ENCODE measurements around the gene KCNQ1.

The KCNQ1 gene

DNA sequence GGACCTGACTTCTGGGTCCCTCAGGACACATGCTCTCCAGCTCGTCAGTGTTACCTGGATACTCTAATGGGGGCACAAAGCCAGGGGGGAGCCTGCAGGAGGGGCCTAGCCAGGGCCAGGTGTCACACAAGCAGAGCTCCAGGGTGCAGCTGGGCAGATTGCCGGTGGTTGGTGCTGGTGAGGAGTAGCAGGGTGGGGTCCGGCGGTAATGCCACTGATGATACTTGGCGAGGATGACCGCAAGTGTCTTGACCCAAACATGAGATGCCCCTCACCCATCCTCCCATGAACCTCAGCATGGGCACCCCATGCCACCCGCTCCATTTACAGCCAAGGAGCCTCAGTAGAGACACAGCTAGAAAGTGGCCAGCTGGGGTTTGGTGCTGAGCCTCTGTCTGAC is 270.1 kb downstream of the KCNQ1 start:
- Histone ChIP-seq H3K4me2 (ENCODE audit: low read depth, low read length, poor library complexity, severe bottlenecking) (no peak overlapping the region), H3K27me3 (ENCODE audit: low read length) (no peaks in the 10 kb centered on the region)
- no peak for TF ChIP-seq EZH2phosphoT487 (conservative IDR thresholded peaks at IDR 0.05; ENCODE audit: low read length)

GRCh38 chr11:2715716-2716350 is 271.0 kb downstream of the KCNQ1 start:
- Histone ChIP-seq H3K9me3 (ENCODE audit: insufficient read depth, low read length) (no peaks in the 10 kb centered on the region), H3K27me3 (ENCODE audit: low read length) (no peaks in the 10 kb centered on the region), H2AFZ (ENCODE audit: low read depth, low read length, severe bottlenecking) (no peak overlapping the region), H3K4me2 (ENCODE audit: low read depth, low read length, poor library complexity, severe bottlenecking) (no peak overlapping the region), H4K20me1 (ENCODE audit: low read depth, low read length) (no peaks in the 10 kb centered on the region), H3K9ac (ENCODE audit: low read length) (no peak overlapping the region), H3K27ac (ENCODE audit: low read depth, low read length) (no peak overlapping the region), H3F3A (ENCODE audit: insufficient read depth) (no peaks in the 10 kb centered on the region), H3K4me3 (ENCODE audit: insufficient read depth, low read length, poor library complexity, severe bottlenecking) (no peak overlapping the region), H3K36me3 (ENCODE audit: low read length) (no peaks in the 10 kb centered on the region), H3K9me2 (replicated peaks; ENCODE audit: insufficient read depth, low read length) (no peaks in the 10 kb centered on the region), H3K79me2 (ENCODE audit: insufficient read depth, low read length) (no peaks in the 10 kb centered on the region)
- TF ChIP-seq CTCF (IDR thresholded peaks at IDR 0.05; ENCODE audit: insufficient read depth, low read length, poor library complexity, severe bottlenecking) (no peak), EZH2phosphoT487 (conservative IDR thresholded peaks at IDR 0.05; ENCODE audit: low read length) (no peak)

More for the DNA sequence above, 270.1 kb downstream of the KCNQ1 start:
- no peaks in the 10 kb centered on the region for H3F3A ChIP-seq (ENCODE audit: insufficient read depth)
- no peak overlapping the region for H3K4me3 ChIP-seq (ENCODE audit: insufficient read depth, low read length, poor library complexity, severe bottlenecking)
- no peak overlapping the region for H3K27ac ChIP-seq (ENCODE audit: low read depth, low read length)
- no peak overlapping the region for H3K9ac ChIP-seq (ENCODE audit: low read length)
- no peaks in the 10 kb centered on the region for H3K9me3 ChIP-seq (ENCODE audit: insufficient read depth, low read length)
- H2AFZ ChIP-seq (ENCODE audit: low read depth, low read length, severe bottlenecking), result no peak overlapping the region
- H3K9me2 ChIP-seq (replicated peaks; ENCODE audit: insufficient read depth, low read length), result no peaks in the 10 kb centered on the region
- no peaks in the 10 kb centered on the region for H4K20me1 ChIP-seq (ENCODE audit: low read depth, low read length)
- no peaks in the 10 kb centered on the region for H3K36me3 ChIP-seq (ENCODE audit: low read length)
- H3K79me2 ChIP-seq (ENCODE audit: insufficient read depth, low read length), result no peaks in the 10 kb centered on the region

GRCh38 chr11:2716376-2717095 is 271.7 kb downstream of the KCNQ1 start:
- Histone ChIP-seq H3K9ac (ENCODE audit: low read length) (no peak overlapping the region), H3K9me2 (replicated peaks; ENCODE audit: insufficient read depth, low read length) (no peaks in the 10 kb centered on the region), H3K79me2 (ENCODE audit: insufficient read depth, low read length) (no peaks in the 10 kb centered on the region), H4K20me1 (ENCODE audit: low read depth, low read length) (no peaks in the 10 kb centered on the region), H3K27me3 (ENCODE audit: low read length) (no peaks in the 10 kb centered on the region), H3K36me3 (ENCODE audit: low read length) (no peaks in the 10 kb centered on the region), H3F3A (ENCODE audit: insufficient read depth) (no peaks in the 10 kb centered on the region), H2AFZ (ENCODE audit: low read depth, low read length, severe bottlenecking) (no peak overlapping the region), H3K9me3 (ENCODE audit: insufficient read depth, low read length) (no peaks in the 10 kb centered on the region), H3K4me3 (ENCODE audit: insufficient read depth, low read length, poor library complexity, severe bottlenecking) (no peak overlapping the region), H3K27ac (ENCODE audit: low read depth, low read length) (no peak overlapping the region), H3K4me2 (ENCODE audit: low read depth, low read length, poor library complexity, severe bottlenecking) (no peak overlapping the region)
- TF ChIP-seq EZH2phosphoT487 (conservative IDR thresholded peaks at IDR 0.05; ENCODE audit: low read length), result no peak

DNA sequence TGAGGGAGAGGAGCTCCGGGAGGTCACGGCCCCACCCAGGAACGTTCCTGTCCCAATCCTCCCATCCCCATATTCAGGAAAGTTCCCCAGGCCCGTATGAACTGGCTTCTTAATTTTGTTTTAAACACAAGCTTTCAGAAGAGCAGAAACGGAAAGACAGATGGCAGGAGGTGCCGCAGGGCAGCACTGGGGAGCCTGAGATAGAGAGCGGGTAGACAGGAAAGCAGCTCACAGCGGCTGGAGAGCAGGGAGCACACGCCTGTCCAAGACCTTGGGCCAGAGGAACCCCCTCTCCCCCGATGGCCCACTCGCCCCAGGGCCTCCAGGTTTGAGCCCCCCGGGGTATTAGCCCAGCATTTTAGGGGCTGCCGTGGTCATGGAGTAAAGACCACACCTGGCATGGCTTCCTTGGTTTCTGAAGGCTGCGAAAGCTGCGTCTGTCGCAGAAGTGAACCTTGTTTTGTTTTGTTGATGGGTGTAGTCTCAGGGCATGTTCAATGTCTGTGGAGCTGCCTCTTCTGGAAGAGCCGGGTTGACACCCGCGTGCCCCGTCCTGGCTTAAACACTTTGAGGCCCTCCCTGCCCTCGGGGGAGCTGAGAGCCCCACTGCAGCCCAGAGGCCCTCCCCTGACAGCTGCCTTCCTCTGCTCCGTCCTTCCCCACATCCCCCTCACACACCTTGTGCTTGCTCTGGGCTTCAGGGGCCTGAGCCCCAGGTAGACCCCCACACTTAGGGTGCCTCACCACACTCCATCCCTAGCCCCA is 272.9 kb downstream of the KCNQ1 start:
- Histone ChIP-seq H3K27ac (ENCODE audit: low read depth, low read length) (no peak overlapping the region), H3F3A (ENCODE audit: insufficient read depth) (no peaks in the 10 kb centered on the region), H3K27me3 (ENCODE audit: low read length) (no peaks in the 10 kb centered on the region), H3K79me2 (ENCODE audit: insufficient read depth, low read length) (no peaks in the 10 kb centered on the region), H3K9ac (ENCODE audit: low read length) (no peak overlapping the region), H3K36me3 (ENCODE audit: low read length) (no peaks in the 10 kb centered on the region), H3K4me3 (ENCODE audit: insufficient read depth, low read length, poor library complexity, severe bottlenecking) (no peak overlapping the region), H3K4me2 (ENCODE audit: low read depth, low read length, poor library complexity, severe bottlenecking) (no peak overlapping the region), H2AFZ (ENCODE audit: low read depth, low read length, severe bottlenecking) (no peak overlapping the region), H3K9me2 (replicated peaks; ENCODE audit: insufficient read depth, low read length) (no peaks in the 10 kb centered on the region), H4K20me1 (ENCODE audit: low read depth, low read length) (no peaks in the 10 kb centered on the region), H3K9me3 (ENCODE audit: insufficient read depth, low read length) (no peaks in the 10 kb centered on the region)
- no peak for TF ChIP-seq EZH2phosphoT487 (conservative IDR thresholded peaks at IDR 0.05; ENCODE audit: low read length)
